GM18519 (cell line): Measurements from ENCODE around the gene SSUH2.
"Not testable (repeated sequence)": the region's sequence is repeated elsewhere in the genome, so short reads cannot be mapped to it uniquely, and the experiment has no call there.

ENCODE experiments used
- ATAC-seq: cut with Tn5 transposase; IDR thresholded peaks from one replicate; pipeline ENCODE4 v1.9.1; 2021; ENCODE audit warnings: mild to moderate bottlenecking, moderate library complexity; ENCODE audit not compliant: unreplicated experiment, low FRiP score

Gene SSUH2

DNA sequence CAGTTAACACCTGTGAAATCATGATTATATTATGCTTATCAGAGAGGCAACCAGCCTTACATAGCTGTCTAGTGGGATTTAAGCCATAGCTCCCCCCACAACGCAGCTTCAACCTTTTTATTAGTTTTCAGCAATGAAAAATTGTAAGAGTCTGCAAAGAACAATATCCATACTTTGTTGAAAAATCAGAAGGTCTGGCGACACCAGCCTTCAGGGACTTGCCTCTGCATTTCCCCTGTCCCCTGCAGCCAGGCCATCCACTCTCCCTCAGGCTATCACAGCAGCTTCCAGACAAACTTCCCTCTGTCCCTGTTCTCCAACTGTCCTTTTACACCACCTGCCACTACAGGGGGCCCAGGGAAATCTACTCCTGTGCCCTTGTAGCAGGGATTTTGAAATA, 59.9 kb downstream of the SSUH2 start:
- no peak for ATAC-seq

DNA sequence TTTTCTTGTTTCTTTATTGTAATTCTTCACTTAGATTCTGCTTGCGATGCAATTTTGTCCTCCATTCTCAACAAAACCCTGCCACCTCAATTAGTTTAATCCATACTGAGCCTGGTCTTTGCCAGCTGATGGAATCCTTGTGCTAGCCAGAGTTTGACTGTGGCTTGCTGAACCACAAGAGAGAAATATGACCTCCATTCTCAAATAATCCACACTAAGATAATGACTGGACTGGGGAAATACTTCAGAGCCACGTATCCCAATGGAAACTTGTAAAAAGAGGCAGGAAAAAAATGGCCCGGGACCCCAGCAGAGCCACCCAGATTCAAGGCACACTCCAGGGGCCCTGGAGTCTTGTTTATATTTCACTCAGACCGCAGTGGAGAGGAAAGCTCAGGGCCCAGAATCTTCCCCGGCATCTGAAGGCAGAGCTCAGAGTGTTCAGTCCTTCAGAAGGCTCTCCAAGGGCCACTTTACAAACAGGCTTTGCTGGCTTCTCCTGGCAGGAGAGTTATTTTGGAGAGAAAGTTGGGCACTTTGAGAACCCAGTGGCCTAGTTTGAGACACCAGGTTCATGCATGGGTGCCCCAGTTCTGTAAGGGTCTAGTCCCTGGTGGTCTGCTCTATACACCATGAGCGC, 62.7 kb downstream of the SSUH2 start:
- ATAC-seq: no peak

- ATAC-seq: no peak
These were observed 63.2 kb downstream of the SSUH2 start for GRCh38 chr3:8581373-8581772.

- not testable (repeated sequence) for ATAC-seq
These were observed 64.2 kb downstream of the SSUH2 start for GRCh38 chr3:8580434-8580833.

- no peak for ATAC-seq
These were observed 64.7 kb downstream of the SSUH2 start for GRCh38 chr3:8579943-8580342.

DNA sequence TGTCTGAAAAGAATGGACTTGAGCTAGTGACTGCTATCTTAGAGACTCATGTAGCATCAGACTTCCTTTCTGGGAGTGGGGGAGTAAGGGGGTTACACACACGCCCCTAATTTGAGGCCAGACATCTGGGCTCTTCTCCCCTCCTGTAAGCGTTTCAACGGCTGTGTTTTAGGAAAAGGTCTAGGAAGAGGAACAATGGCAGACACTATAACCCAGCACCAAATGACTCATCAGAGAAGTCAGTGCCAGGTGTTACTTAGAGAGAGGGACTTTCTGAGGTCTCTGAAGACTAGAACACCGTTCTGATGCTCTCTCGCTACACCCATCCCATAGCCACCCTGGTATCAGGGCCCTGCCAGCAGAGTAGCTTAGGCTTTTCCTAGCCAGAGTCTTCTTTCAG, 65.5 kb downstream of the SSUH2 start:
- peak; percentile 98 for ATAC-seq

DNA sequence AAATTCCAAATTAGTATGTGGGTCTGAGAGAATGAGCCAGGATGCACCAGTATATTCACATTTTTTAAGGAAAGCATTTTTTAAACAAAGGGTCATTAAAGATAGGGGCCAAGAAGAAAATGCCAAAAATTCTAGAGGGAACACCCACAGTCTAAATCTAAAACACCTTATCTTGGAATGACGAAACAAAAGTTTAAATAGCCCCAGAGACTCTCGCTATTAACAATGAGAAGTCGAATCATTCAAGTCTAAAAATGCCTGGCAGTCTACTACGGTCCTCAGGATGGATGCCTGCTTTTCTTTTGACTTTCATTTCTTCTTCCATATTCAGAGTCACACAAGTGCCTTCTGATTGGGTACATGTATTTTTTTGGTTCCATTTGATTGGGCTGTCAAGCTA, 66.3 kb downstream of the SSUH2 start:
- ATAC-seq: peak; percentile 36

DNA sequence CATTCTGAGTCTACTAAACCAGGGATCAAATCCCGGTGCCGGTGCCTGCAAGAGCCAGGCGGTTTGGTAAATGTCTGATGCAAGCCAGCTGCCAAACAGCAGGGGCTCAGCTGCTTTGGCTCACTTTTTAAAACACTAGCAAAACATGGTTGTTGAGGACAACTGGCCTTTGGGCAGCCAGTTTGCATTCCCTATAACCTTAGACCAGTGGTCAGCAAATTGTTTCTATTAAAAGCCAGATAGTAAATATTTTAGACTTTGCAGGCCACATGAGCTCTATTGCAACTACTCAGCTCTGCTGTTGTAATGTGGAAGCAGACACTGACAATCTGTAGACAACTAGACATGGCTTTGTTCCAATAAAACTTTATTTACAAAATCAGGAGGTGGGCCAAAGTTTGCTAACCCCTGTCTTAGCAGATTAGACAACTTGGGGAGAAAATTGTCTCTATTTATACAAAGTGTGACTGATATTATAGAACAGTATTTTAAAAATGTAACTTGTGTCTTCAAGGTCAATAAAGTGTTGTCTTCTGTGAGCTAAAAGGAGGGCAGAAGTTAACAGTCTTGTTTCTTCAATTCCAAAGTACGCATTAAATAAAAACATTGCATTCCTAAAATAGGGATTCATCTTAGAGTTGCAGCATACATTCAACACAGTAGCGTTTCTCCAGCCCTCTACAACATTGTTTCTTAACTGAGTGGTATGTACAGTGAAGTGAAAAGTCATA, 67.6 kb downstream of the SSUH2 start:
- no peak for ATAC-seq

GRCh38 chr3:8576436-8576835, 68.2 kb downstream of the SSUH2 start:
- ATAC-seq: no peak

DNA sequence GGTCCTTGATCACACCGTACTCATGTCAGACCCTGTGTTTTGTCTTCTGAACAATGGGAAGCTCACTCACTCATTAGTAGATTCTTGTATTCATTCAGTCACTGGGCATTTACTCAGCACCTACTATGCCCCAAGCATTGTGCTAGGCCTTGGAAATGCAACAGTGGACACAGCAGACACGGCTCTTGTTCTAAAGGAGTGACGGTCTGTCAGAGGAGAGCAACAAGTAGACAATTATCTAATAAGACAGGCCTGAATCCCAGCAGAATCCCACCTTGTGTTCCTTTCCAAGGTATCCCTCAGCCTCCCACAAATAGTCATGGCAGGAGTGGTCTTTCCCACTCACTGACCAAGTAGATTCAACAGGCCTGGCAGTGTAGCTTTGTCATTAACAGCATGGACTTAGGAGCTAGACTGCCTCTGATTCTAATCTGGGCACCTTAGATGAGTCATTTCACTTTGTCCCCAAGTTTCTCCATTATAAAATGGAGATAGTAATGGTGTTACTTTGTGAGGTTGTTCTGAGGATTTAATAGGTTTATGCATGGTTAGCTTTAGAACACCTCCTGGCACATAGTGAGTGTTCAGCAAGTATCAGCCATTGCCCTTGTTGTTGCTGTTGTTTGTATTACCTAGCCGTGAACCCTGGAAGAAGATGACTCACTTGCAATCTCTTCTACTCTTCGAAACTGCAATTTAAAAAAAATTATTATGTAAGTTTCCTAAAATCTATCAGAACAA, 69.1 kb downstream of the SSUH2 start:
- no peak for ATAC-seq

DNA sequence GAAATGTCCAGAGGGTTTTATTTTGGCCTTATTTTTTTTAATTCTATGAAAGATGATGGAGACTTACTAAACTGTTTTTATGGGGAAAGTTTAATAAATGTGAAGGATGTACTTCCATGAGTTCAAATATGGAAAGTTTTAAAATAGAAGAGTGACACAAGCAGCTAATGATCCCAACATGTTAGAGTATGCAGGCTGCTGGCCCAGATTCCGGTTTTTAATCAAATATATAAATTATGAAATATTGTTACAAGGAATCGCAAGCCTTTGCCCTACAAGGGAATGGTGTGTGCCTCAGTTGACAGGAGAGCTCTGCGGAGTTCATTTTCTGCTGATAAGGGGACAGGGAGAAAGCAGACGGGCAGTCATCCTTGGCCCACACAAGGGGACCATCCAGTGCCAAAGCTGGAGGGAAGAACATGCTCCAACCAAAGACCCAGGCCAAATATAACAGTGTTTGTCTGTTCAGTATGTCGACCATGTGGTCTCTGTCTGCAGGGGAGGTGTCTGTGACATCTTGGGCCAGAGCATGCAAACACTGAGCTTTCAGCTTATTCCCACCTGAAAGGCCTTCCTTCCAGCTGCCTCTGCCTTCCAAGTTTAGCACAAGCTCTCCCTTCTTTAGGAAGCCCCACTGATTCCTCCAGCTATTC, 69.8 kb downstream of the SSUH2 start:
- ATAC-seq: no peak

DNA sequence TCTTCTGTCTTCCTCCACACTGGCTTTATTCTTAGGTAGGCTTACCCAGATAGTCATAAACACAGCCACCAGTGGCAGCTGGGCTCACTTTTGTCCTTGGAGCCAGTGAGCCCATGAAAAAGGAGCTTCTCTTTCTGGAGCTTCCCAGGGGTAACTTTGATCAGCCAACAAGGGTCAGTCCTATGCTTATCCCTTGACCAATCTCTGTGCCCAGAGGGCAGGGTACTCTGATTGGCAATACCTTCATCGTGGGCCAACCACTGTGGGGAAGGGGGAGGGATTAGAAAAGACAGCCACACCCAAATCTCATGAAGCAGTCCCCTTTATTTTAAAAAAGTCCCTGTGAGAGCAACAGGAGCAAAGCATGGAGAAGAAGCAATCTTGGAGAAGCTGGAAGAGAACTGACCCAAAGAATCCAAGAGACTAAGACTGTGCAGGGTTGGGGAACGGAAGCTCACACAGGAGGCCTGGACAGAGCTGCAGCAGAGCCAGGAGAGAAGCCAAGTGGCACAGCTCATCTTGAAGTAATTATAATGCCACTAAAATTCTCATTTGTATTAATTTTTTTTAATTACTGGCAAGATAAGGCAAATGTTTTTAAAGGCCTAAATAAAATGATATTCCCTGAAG, 70.4 kb downstream of the SSUH2 start:
- no peak for ATAC-seq

DNA sequence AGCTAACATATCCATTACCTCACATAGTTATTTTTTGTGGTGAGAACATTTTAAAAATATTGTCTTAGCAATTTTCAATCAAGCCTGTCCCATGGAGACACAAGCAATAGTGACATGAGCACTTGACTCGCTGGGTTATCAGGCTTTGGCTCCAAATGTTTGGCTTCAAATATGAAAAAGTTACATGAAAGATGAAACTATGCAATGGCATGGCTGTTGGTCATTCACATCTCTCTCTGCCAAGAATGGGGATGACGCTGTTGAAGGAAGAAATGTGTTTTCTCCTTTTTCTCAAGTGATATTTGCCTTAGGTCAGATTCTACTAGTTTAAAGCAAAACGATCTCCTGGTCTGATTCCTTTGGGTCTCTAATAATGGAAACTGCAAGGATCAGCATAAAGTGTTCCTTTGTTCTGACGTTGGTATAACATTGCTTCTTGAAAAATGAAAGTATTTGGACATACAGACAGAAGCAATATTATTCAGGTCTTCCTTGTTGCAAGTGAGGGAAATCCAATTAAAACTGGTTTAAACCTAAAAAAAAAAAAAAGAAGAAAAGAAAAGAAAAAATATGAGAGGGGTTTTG, 71.2 kb downstream of the SSUH2 start:
- ATAC-seq: no peak

DNA sequence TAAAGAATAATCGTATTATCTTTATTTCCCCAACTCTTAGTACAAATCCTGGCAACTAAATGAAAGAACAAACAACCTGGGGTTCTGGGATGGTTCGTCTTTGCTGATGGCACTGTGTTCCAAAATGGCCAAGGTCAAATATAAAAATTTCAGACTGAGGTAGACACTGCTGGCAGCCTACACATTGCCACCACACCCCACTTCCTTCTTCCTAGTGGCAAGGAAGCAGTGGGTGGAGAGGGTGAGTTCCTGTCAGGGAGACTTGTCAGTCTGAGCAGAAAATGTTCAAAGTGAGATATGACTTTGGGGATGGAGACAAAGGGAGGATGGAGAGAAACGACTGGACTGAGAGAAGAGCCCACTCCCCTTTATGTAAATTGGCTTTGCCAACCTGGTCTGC, 73.3 kb downstream of the SSUH2 start:
- ATAC-seq: no peak
